WTC11 (cell line): ENCODE measurements around the gene CPNE7.

Experiments used
- ATF1 ChIP-seq: sonication (generic); formaldehyde crosslinking; IDR thresholded peaks from 2 replicates; pipeline ENCODE4 v1.8.1; 2023; ENCODE audit warnings: mild to moderate bottlenecking, moderate library complexity, missing genetic modification reagents
- TF ChIP-seq, protein P1 (sequence below): fragments of 200-600 bp; IDR thresholded peaks from 2 replicates; pipeline ENCODE4 v1.8.0; 2022; ENCODE audit warnings: antibody characterized with exemption
- TF ChIP-seq, protein P2 (sequence below): sonication (generic); formaldehyde crosslinking; conservative IDR thresholded peaks from 2 replicates; pipeline ENCODE4 v1.8.1; 2023; ENCODE audit warnings: mild to moderate bottlenecking, low read depth, missing genetic modification reagents, moderate library complexity
- TF ChIP-seq, protein P3 (sequence below): sonication (generic); formaldehyde crosslinking; IDR thresholded peaks from 2 replicates; pipeline ENCODE4 v1.8.1; 2022; ENCODE audit warnings: mild to moderate bottlenecking, moderate library complexity, missing genetic modification reagents

DNA sequence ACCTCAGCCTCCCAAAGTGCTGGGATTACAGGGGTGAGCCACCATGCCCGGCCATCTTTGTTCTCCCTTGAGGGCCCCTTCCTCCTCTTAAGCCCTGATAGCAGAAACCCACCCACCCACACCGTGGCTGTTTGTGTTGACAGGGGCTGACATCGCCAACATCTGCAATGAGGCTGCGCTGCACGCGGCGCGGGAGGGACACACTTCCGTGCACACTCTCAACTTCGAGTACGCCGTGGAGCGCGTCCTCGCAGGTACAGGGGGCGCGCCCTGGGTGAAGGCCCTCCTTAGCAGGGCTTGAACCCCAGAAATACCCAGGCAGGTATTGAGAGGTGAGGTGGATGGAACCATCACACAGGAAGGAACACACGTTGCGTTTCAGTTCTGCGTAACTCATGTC, 27.7 kb upstream of the CPNE7 start:
- TF ChIP-seq, protein P1, sequence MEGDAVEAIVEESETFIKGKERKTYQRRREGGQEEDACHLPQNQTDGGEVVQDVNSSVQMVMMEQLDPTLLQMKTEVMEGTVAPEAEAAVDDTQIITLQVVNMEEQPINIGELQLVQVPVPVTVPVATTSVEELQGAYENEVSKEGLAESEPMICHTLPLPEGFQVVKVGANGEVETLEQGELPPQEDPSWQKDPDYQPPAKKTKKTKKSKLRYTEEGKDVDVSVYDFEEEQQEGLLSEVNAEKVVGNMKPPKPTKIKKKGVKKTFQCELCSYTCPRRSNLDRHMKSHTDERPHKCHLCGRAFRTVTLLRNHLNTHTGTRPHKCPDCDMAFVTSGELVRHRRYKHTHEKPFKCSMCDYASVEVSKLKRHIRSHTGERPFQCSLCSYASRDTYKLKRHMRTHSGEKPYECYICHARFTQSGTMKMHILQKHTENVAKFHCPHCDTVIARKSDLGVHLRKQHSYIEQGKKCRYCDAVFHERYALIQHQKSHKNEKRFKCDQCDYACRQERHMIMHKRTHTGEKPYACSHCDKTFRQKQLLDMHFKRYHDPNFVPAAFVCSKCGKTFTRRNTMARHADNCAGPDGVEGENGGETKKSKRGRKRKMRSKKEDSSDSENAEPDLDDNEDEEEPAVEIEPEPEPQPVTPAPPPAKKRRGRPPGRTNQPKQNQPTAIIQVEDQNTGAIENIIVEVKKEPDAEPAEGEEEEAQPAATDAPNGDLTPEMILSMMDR, result no peak
- TF ChIP-seq, protein P2, sequence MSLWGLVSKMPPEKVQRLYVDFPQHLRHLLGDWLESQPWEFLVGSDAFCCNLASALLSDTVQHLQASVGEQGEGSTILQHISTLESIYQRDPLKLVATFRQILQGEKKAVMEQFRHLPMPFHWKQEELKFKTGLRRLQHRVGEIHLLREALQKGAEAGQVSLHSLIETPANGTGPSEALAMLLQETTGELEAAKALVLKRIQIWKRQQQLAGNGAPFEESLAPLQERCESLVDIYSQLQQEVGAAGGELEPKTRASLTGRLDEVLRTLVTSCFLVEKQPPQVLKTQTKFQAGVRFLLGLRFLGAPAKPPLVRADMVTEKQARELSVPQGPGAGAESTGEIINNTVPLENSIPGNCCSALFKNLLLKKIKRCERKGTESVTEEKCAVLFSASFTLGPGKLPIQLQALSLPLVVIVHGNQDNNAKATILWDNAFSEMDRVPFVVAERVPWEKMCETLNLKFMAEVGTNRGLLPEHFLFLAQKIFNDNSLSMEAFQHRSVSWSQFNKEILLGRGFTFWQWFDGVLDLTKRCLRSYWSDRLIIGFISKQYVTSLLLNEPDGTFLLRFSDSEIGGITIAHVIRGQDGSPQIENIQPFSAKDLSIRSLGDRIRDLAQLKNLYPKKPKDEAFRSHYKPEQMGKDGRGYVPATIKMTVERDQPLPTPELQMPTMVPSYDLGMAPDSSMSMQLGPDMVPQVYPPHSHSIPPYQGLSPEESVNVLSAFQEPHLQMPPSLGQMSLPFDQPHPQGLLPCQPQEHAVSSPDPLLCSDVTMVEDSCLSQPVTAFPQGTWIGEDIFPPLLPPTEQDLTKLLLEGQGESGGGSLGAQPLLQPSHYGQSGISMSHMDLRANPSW, result no peak
- TF ChIP-seq, protein P3, sequence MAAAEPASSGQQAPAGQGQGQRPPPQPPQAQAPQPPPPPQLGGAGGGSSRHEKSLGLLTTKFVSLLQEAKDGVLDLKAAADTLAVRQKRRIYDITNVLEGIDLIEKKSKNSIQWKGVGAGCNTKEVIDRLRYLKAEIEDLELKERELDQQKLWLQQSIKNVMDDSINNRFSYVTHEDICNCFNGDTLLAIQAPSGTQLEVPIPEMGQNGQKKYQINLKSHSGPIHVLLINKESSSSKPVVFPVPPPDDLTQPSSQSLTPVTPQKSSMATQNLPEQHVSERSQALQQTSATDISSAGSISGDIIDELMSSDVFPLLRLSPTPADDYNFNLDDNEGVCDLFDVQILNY, result no peak
- TF ChIP-seq ATF1 (CRISPR knock-in tag), result no peak
